Gastroesophageal sphincter (tissue), 3 donors: Measurements from ENCODE around the gene SELENBP1.

Experiments used
- CTCF ChIP-seq, 4 experiments: fragments of 200-600 bp in 2 of 4; fragments of 450-650 bp in 2 of 4; sonication (generic) in 1 of 4; IDR thresholded peaks; one replicate each; pipeline ENCODE4 v1.5.1; 2017 to 2019; ENCODE audit warnings: antibody characterized with exemption in 4 of 4, mild to moderate bottlenecking in 2 of 4, moderate library complexity in 2 of 4
- EP300 ChIP-seq: sonication (generic); formaldehyde crosslinking; IDR thresholded peaks from one replicate; pipeline ENCODE4 v1.6.1; 2017; ENCODE audit warnings: antibody characterized with exemption, mild to moderate bottlenecking
- POLR2A ChIP-seq, 2 donors: fragments of 450-650 bp; IDR thresholded peaks; one replicate each; pipeline ENCODE4 v1.6.1; 2017; ENCODE audit warnings: antibody characterized with exemption in 2 of 2, mild to moderate bottlenecking in 2 of 2, moderate library complexity in 1 of 2

- TF ChIP-seq CTCF (IDR thresholded peaks at IDR 0.05) (no peak), EP300 (no peak), POLR2A (IDR thresholded peaks at IDR 0.05) (no peak)
Measured at GRCh38 chr1:151403612-151404011, 31.1 kb upstream of the SELENBP1 start.
